Peyer's patch (tissue), 4 donors: ENCODE results near the gene TMUB1.

Experiments used
- CTCF ChIP-seq, 6 experiments: fragments of 450-650 bp in 4 of 6; fragments of 200-600 bp in 2 of 6; sonication (generic) in 1 of 6; IDR thresholded peaks; one replicate each; pipeline ENCODE4 v1.5.1; 2017 to 2019; ENCODE audit warnings: antibody characterized with exemption in 6 of 6, mild to moderate bottlenecking in 3 of 6, moderate library complexity in 1 of 6
- POLR2A ChIP-seq, 2 donors: fragments of 450-650 bp; IDR thresholded peaks; one replicate each; pipeline ENCODE4 v1.5.1; 2017; ENCODE audit warnings: antibody characterized with exemption in 2 of 2, mild to moderate bottlenecking in 2 of 2, moderate library complexity in 2 of 2

DNA sequence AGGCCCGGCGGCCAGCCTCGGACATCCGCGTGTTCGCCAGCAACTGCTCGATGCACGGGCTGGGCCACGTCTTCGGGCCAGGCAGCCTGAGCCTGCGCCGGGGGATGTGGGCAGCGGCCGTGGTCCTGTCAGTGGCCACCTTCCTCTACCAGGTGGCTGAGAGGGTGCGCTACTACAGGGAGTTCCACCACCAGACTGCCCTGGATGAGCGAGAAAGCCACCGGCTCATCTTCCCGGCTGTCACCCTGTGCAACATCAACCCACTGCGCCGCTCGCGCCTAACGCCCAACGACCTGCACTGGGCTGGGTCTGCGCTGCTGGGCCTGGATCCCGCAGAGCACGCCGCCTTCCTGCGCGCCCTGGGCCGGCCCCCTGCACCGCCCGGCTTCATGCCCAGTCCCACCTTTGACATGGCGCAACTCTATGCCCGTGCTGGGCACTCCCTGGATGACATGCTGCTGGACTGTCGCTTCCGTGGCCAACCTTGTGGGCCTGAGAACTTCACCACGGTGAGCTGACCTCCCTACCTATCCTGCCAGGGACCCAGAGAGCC, 34.3 kb downstream of the TMUB1 start:
- TF ChIP-seq CTCF (IDR thresholded peaks at IDR 0.05) (no peak), POLR2A (IDR thresholded peaks at IDR 0.05) (no peak)
